ENCODE results near the gene SHMT2. TPM values are rescaled to one million over a fixed set of nuclear protein-coding genes. Genes with fewer than 3 reads are reported as not detected.
A peak's percentile ranks its signal among the peaks of the same experiment; 100 is the strongest.

Gene SHMT2
- total RNA-seq, 1 donor from 2014 or later: 90.2 TPM

DNA sequence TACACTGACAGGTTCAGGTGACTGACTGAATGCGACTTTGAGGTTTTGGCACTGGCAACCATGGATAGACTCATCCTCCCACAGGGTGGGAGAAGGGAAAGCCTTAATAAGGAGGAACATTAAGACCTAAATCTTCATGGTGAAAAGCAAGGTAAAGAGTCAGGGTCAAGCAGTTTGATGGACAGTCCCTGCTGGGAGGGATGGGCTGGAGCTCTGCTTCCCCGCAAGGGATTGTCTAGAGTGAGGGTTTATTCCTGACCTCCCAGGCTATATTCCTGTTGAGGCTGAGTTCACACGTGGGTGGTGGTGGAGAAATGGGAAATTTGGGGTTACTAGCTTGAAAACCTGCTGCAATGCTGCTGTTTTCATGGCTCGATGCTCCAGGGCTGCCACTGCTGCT, 30.9 kb downstream of the SHMT2 start:
- no peaks in the 10 kb centered on the region for H3K9me3 ChIP-seq (ENCODE audit: low read depth)
- peaks cover 4% of the 10 kb centered on the region for H3K27me3 Mint-ChIP-seq (ENCODE audit: insufficient read depth, low read depth)
- peaks cover 34% of the 10 kb centered on the region for H3K4me1 ChIP-seq
- H3F3A ChIP-seq (ENCODE audit: low read depth): peaks cover 31% of the 10 kb centered on the region
- no peak overlapping the region for H3K4me3 ChIP-seq
- H3K79me2 ChIP-seq (ENCODE audit: low read depth): no peaks in the 10 kb centered on the region
- H3K4me3 Mint-ChIP-seq: peak overlapping the region; percentile 48
- H3K27ac Mint-ChIP-seq: no peak overlapping the region
- no peaks in the 10 kb centered on the region for H3K36me3 ChIP-seq
- peaks cover 26% of the 10 kb centered on the region for H3K36me3 Mint-ChIP-seq
- peak overlapping the region; percentile 65 for H3K4me2 ChIP-seq
- no peak overlapping the region for H3K27ac ChIP-seq
- TF ChIP-seq, protein P1, sequence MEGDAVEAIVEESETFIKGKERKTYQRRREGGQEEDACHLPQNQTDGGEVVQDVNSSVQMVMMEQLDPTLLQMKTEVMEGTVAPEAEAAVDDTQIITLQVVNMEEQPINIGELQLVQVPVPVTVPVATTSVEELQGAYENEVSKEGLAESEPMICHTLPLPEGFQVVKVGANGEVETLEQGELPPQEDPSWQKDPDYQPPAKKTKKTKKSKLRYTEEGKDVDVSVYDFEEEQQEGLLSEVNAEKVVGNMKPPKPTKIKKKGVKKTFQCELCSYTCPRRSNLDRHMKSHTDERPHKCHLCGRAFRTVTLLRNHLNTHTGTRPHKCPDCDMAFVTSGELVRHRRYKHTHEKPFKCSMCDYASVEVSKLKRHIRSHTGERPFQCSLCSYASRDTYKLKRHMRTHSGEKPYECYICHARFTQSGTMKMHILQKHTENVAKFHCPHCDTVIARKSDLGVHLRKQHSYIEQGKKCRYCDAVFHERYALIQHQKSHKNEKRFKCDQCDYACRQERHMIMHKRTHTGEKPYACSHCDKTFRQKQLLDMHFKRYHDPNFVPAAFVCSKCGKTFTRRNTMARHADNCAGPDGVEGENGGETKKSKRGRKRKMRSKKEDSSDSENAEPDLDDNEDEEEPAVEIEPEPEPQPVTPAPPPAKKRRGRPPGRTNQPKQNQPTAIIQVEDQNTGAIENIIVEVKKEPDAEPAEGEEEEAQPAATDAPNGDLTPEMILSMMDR (IDR thresholded peaks at IDR 0.05): no peak
- no peak for TF ChIP-seq EZH2phosphoT487 (IDR thresholded peaks at IDR 0.05)
- no peak for TF ChIP-seq EZH2 (IDR thresholded peaks at IDR 0.05)
- H3K9ac ChIP-seq: no peak overlapping the region
- peaks cover 28% of the 10 kb centered on the region for H3K4me1 Mint-ChIP-seq
- H2AFZ ChIP-seq (replicated peaks): no peak overlapping the region
- no peaks in the 10 kb centered on the region for H3K9me3 Mint-ChIP-seq
- H4K20me1 ChIP-seq (ENCODE audit: low read depth): peaks cover 18% of the 10 kb centered on the region
- no peak for DNase-seq (ENCODE audit: low spot score)
- no peaks in the 10 kb centered on the region for H3K27me3 ChIP-seq

DNA sequence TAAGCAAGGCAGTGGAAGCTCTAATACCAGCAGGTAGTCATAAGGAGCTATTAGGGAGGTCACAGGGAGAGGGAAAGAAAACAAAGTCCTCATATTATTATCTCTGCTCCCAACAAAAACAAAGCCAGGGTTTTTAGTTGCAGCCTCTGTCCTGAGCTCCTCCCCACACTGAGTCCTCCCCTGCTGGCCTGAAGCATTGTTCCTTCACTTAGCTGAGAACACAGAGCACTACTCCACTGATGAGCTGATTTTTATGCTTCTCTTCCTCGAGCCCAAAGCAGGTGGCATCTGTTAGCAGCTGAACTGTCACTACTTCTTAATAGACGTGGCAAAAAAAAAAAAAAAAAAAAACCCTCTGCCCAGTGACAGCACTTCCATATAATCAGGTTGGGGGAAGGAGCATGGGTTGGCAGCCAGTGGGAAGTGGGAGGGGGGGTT, 31.9 kb downstream of the SHMT2 start:
- Histone ChIP-seq H3K27ac (peak overlapping the region; percentile 39), H3K4me3 (peak overlapping the region; percentile 13), H3K9ac (no peak overlapping the region), H3K27me3 (no peaks in the 10 kb centered on the region), H3K9me3 (ENCODE audit: low read depth) (no peaks in the 10 kb centered on the region), H2AFZ (replicated peaks) (no peak overlapping the region), H3F3A (ENCODE audit: low read depth) (peaks cover 31% of the 10 kb centered on the region), H3K4me2 (peak overlapping the region; percentile 65), H3K79me2 (ENCODE audit: low read depth) (no peaks in the 10 kb centered on the region), H3K36me3 (no peaks in the 10 kb centered on the region), H4K20me1 (ENCODE audit: low read depth) (peaks cover 18% of the 10 kb centered on the region), H3K4me1 (peaks cover 34% of the 10 kb centered on the region)
- peaks cover 18% of the 10 kb centered on the region for H3K36me3 Mint-ChIP-seq
- peak; percentile 79 for DNase-seq (ENCODE audit: low spot score)
- no peak for TF ChIP-seq EZH2 (IDR thresholded peaks at IDR 0.05)
- TF ChIP-seq EZH2phosphoT487 (IDR thresholded peaks at IDR 0.05): no peak
- TF ChIP-seq, protein P1 (IDR thresholded peaks at IDR 0.05): no peak
- H3K27ac Mint-ChIP-seq: no peak overlapping the region
- peaks cover 4% of the 10 kb centered on the region for H3K27me3 Mint-ChIP-seq (ENCODE audit: insufficient read depth, low read depth)
- no peak overlapping the region for H3K4me3 Mint-ChIP-seq
- H3K9me3 Mint-ChIP-seq: no peaks in the 10 kb centered on the region
- H3K4me1 Mint-ChIP-seq: peaks cover 28% of the 10 kb centered on the region

DNA sequence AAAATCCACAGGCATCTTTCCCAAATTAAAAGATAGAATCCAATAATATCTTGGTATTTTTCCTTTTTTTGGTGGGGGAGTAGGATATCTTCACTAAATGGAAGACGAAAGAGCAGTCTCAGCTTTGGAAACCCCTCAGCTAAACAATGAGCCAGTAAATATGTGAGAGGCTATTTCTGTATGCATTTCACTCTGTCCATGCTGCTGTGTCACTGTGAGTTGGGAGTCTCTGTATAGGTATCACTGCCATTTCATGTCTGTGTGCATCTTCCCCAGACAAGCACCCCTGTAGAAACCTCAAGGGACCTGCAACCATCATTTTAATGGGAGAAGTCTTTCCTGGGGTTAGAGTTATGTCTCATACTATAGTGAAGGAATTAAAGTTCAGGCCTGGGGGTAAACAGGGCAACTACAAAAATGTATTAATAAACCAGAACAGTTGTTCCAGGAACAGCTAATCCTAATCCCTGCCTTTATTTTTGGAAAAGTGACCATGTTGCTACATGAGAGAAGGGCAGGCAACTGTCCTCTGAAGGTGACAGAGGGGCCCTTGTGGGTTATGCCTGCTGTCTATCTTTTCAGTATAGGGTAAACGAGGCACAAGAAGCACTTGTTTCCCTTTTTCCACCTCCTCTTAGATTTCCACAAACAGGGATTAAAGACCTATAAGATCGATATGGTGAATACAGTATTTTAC, 32.8 kb downstream of the SHMT2 start:
- H3K9me3 Mint-ChIP-seq: no peaks in the 10 kb centered on the region
- DNase-seq (ENCODE audit: low spot score): no peak
- H3K9ac ChIP-seq: no peak overlapping the region
- H3K27ac Mint-ChIP-seq: no peak overlapping the region
- TF ChIP-seq, protein P1 (IDR thresholded peaks at IDR 0.05): no peak
- TF ChIP-seq EZH2phosphoT487 (IDR thresholded peaks at IDR 0.05) (no peak), EZH2 (IDR thresholded peaks at IDR 0.05) (no peak)
- H3K79me2 ChIP-seq (ENCODE audit: low read depth): no peaks in the 10 kb centered on the region
- peak overlapping the region; percentile 13 for H3K4me3 ChIP-seq
- H2AFZ ChIP-seq (replicated peaks): no peak overlapping the region
- peaks cover 20% of the 10 kb centered on the region for H3K36me3 Mint-ChIP-seq
- H3K27ac ChIP-seq: peak overlapping the region; percentile 39
- H3K36me3 ChIP-seq: no peaks in the 10 kb centered on the region
- H3K27me3 Mint-ChIP-seq (ENCODE audit: insufficient read depth, low read depth): peaks cover 4% of the 10 kb centered on the region
- H3K27me3 ChIP-seq: no peaks in the 10 kb centered on the region
- no peak overlapping the region for H3K4me3 Mint-ChIP-seq
- H3K4me1 Mint-ChIP-seq: peaks cover 28% of the 10 kb centered on the region
- peak overlapping the region; percentile 65 for H3K4me2 ChIP-seq
- peaks cover 34% of the 10 kb centered on the region for H3K4me1 ChIP-seq
- peaks cover 18% of the 10 kb centered on the region for H4K20me1 ChIP-seq (ENCODE audit: low read depth)
- H3F3A ChIP-seq (ENCODE audit: low read depth): peaks cover 31% of the 10 kb centered on the region
- no peaks in the 10 kb centered on the region for H3K9me3 ChIP-seq (ENCODE audit: low read depth)
